GM23248 (cell line): ENCODE data around the gene BSPRY. TPM values are rescaled to one million over a fixed set of nuclear protein-coding genes. Genes with fewer than 3 reads are reported as not detected.
"Not testable (repeated sequence)": the region's sequence is repeated elsewhere in the genome, so short reads cannot be mapped to it uniquely, and the experiment has no call there.

ENCODE experiments used
- DNase-seq: peaks from one replicate; pipeline ENCODE4 v3.0.0-alpha.2; 2015
- H2AFZ ChIP-seq: fragments of 200-600 bp; sonication (generic); 2 replicates; pipeline ENCODE4 v1.6.1; 2016; ENCODE audit warnings: antibody characterized with exemption
- H3F3A ChIP-seq: fragments of 200-600 bp; sonication (generic); 2 replicates; pipeline ENCODE4 v1.6.1; 2016; ENCODE audit warnings: mild to moderate bottlenecking, antibody characterized with exemption, mixed run types; ENCODE audit not compliant: insufficient read depth
- H3K27ac ChIP-seq: fragments of 200-600 bp; sonication (generic); 2 replicates; pipeline ENCODE4 v1.5.1; 2016; ENCODE audit warnings: mild to moderate bottlenecking
- H3K27me3 ChIP-seq: fragments of 200-600 bp; sonication (generic); replicated peaks from 2 replicates; pipeline ENCODE4 v1.6.1; 2016; ENCODE audit warnings: mild to moderate bottlenecking; ENCODE audit not compliant: insufficient read depth
- H3K36me3 ChIP-seq: fragments of 200-600 bp; sonication (generic); 2 replicates; pipeline ENCODE4 v1.6.1; 2016; ENCODE audit warnings: low read depth, mild to moderate bottlenecking
- H3K4me1 ChIP-seq: fragments of 200-600 bp; sonication (generic); 2 replicates; pipeline ENCODE4 v1.6.1; 2016; ENCODE audit warnings: mild to moderate bottlenecking; ENCODE audit not compliant: insufficient read depth
- H3K4me2 ChIP-seq: fragments of 200-600 bp; sonication (generic); one replicate; pipeline ENCODE4 v1.6.1; 2016; ENCODE audit warnings: mild to moderate bottlenecking; ENCODE audit not compliant: unreplicated experiment
- H3K4me3 ChIP-seq: fragments of 200-600 bp; sonication (generic); 2 replicates; pipeline ENCODE4 v1.5.1; 2016; ENCODE audit warnings: mild to moderate bottlenecking
- H3K79me2 ChIP-seq: fragments of 200-600 bp; sonication (generic); 2 replicates; pipeline ENCODE4 v1.6.1; 2016; ENCODE audit warnings: mild to moderate bottlenecking; ENCODE audit not compliant: insufficient read depth
- H3K9ac ChIP-seq: fragments of 200-600 bp; sonication (generic); 2 replicates; pipeline ENCODE4 v1.6.1; 2016; ENCODE audit warnings: mild to moderate bottlenecking
- H3K9me2 ChIP-seq: fragments of 200-600 bp; sonication (generic); 2 replicates; pipeline ENCODE4 v1.6.1; 2016; ENCODE audit warnings: mixed run types, mild to moderate bottlenecking, moderate library complexity; ENCODE audit not compliant: insufficient read depth
- H3K9me3 ChIP-seq: fragments of 200-600 bp; sonication (generic); one replicate; pipeline ENCODE4 v1.6.1; 2017; ENCODE audit warnings: low read depth
- H4K20me1 ChIP-seq: fragments of 200-600 bp; sonication (generic); 2 replicates; pipeline ENCODE4 v1.6.0; 2016; ENCODE audit not compliant: insufficient read depth
- EZH2 ChIP-seq: fragments of 200-600 bp; sonication (generic); IDR thresholded peaks from 2 replicates; pipeline ENCODE4 v1.6.1; 2018; ENCODE audit warnings: antibody characterized with exemption, mild to moderate bottlenecking; ENCODE audit not compliant: insufficient read depth, poor library complexity, severe bottlenecking
- EZH2phosphoT487 ChIP-seq: fragments of 200-600 bp; sonication (generic); IDR thresholded peaks from 2 replicates; pipeline ENCODE4 v1.6.1; 2018; ENCODE audit warnings: antibody characterized with exemption, moderate library complexity, mild to moderate bottlenecking, low read depth; ENCODE audit not compliant: insufficient read depth
- WGBS, 2 experiments: methylation state at CpG; one replicate each; pipeline ENCODE4 v1.1.6; 2015 to 2017; ENCODE audit warnings: low lambda C conversion rate in 2 of 2, low coverage in 1 of 2; ENCODE audit errors: missing lambda C conversion rate in 2 of 2; 5-methylcytosine and 5-hydroxymethylcytosine counted together
- in situ Hi-C: fragments of 300-500 bp; cut with MboI; formaldehyde crosslinking; loops from 2 replicates; pipeline ENCODE4 v1.15.0; 2020
- polyA plus RNA-seq: library from polyadenylated mRNA; unstranded; fragments of >200 nt; fragmentation: Nextera tagmentation; extraction: Ambion mirVana; gene quantifications from 2 replicates; pipeline ENCODE4 v1.2.1, GENCODE V29; 2016
- total RNA-seq: library from RNA; depleted of rRNA; stranded (reverse); fragments of >200 nt; shearing (Covaris generic); gene quantifications from 2 replicates; pipeline ENCODE4 v1.2.3, GENCODE V29; 2014

The BSPRY gene
- total and polyA plus RNA-seq, 2 experiments from 2014 or later: not detected

DNA sequence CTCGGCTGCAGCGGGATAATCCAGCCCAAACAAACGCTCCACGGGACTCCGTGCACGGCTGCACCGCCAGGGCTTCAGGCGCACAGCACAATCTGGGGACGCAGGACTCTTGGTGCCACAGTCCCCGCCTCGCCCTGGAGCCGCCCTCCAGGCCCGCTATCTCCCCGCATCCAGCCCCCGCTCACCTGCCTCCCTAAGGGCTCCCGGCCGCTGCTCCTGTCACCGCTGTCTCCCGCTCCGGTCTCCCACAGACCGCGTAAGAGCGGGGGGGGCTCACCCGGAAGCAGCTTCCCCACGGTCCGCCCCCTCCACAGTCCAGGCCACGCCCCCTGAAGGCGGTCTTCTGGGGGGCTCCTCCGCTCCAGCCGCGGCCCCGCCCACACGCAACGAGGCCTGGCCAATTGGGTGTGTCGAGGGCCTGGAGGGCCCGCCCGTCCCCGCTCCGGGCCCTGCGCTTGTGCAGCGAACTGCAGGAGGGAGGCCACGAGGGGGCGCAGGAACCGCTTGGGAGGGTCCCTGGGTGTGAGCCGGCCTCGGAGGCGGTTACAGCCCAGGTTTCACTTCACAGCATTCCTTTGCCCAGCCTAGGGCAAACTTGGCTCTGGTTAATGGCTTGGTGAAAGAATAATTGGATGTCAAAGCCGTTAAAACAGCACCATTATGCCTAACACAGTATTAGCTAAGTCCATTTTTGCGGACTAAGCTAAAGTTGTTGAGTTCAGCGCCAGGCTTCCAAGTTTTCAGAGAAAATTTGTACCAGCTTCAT lies 51.9 kb downstream of the BSPRY start, which contains the start of gene ALAD:
Gene ALAD (minus strand): TSS at position 258 of the 766 bp plus-strand sequence. CDS start 7,725 bp downstream, outside the sequence.
- in situ Hi-C loops: no loop called here
- 3% methylated on average over 40 to 45 of the region's 50 CpGs for WGBS, 2 experiments

DNA sequence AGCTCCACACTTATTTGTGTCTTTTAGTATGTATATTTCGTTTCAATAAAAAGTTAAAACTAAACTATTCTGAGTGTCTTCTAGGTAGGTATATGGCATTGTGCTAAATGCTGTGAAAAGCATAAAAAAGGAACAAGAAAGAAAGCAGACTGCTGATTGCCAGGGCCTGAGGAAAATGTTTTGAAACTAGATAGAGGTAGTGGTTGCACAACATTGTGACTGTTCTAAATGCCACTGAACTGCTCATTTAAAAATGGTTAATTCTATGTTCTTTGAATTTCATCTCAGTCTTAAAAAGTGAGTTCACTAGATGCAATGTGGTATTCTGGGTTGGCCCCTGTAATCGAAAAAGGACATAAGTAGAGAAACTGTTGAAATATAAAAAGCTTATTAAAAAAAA lies 54.3 kb downstream of the BSPRY start:
- no peaks in the 10 kb centered on the region for H3K9me2 ChIP-seq
- H3K27ac ChIP-seq: no peak overlapping the region
- peaks cover 28% of the 10 kb centered on the region; the same call in 1 of the 2 replicates for H3F3A ChIP-seq
- no peak overlapping the region for H2AFZ ChIP-seq
- no peaks in the 10 kb centered on the region for H3K27me3 ChIP-seq
- WGBS, 2 experiments: 75 to 90% methylated on average over 2 of the region's 2 CpGs
- H3K4me1 ChIP-seq: peaks cover under 1% of the 10 kb centered on the region; the same call in 1 of the 2 replicates
- H4K20me1 ChIP-seq: no peaks in the 10 kb centered on the region
- peaks cover 5% of the 10 kb centered on the region; the same call in 1 of the 2 replicates for H3K36me3 ChIP-seq
- H3K9me3 ChIP-seq: no peaks in the 10 kb centered on the region
- TF ChIP-seq EZH2phosphoT487 (no peak), EZH2 (no peak)
- DNase-seq: peak; percentile 28
- H3K4me3 ChIP-seq: no peak overlapping the region
- H3K79me2 ChIP-seq: peaks cover 41% of the 10 kb centered on the region
- no peak overlapping the region for H3K4me2 ChIP-seq
- H3K9ac ChIP-seq: no peak overlapping the region
- in situ Hi-C loops: no loop called here

More for the DNA sequence above, 51.9 kb downstream of the BSPRY start, which contains the start of gene ALAD:
- H3K4me3 ChIP-seq: peak within 1 kb of the TSS; percentile 91
- H3K9ac ChIP-seq: peak within 1 kb of the TSS; percentile 74
- peaks cover 20% of the 10 kb centered on the region; the same call in 1 of the 2 replicates for H3K79me2 ChIP-seq
- no peaks in the 10 kb centered on the region for H4K20me1 ChIP-seq
- H3K27me3 ChIP-seq: no peaks in the 10 kb centered on the region
- no peaks in the 10 kb centered on the region for H3K36me3 ChIP-seq
- H3F3A ChIP-seq: peaks cover 20% of the 10 kb centered on the region; the same call in 1 of the 2 replicates
- DNase-seq: peak; percentile 99
- peak within 1 kb of the TSS; percentile 90 for H3K4me2 ChIP-seq
- H3K9me2 ChIP-seq: no peaks in the 10 kb centered on the region
- H3K27ac ChIP-seq: peak within 1 kb of the TSS; percentile 37; the same call in 1 of the 2 replicates
- no peaks in the 10 kb centered on the region for H3K9me3 ChIP-seq
- peaks cover 10% of the 10 kb centered on the region for H3K4me1 ChIP-seq
- TF ChIP-seq EZH2 (no peak), EZH2phosphoT487 (no peak)
- peak within 1 kb of the TSS; percentile 97 for H2AFZ ChIP-seq

DNA sequence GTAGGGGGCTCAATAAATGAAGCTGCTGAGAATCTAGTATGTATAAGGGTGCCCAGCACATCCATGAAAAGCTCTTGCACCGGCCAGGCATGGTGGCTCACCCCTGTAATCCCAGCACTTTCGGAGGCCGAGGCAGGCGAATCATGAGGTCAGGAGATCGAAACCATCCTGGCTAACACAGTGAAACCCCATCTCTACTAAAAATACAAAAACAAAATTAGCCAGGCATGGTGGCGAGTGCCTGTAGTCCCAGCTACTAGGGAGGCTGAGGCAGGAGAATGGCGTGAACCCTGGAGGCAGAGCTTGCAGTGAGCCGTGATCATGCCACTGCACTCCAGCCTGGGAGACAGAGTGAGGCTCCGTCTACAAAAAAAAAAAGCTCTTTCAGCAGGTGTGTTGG lies 57.0 kb downstream of the BSPRY start:
- Histone ChIP-seq H3K27ac (peak overlapping the region; percentile 37; the same call in 1 of the 2 replicates), H3F3A (peaks cover 35% of the 10 kb centered on the region), H3K9ac (0 out of 2 replicates have a peak overlapping the region, but pooled peaks have one; percentile 28), H3K79me2 (peaks cover 34% of the 10 kb centered on the region)
- in situ Hi-C loops, H3K4me1 ChIP-seq, H3K4me2 ChIP-seq, H4K20me1 ChIP-seq, H3K27me3 ChIP-seq, DNase-seq, H2AFZ ChIP-seq, H3K9me2 ChIP-seq, H3K36me3 ChIP-seq, H3K4me3 ChIP-seq, H3K9me3 ChIP-seq: not testable (repeated sequence)
- WGBS, 2 experiments: 95% methylated on average over 9 of the region's 9 CpGs

DNA sequence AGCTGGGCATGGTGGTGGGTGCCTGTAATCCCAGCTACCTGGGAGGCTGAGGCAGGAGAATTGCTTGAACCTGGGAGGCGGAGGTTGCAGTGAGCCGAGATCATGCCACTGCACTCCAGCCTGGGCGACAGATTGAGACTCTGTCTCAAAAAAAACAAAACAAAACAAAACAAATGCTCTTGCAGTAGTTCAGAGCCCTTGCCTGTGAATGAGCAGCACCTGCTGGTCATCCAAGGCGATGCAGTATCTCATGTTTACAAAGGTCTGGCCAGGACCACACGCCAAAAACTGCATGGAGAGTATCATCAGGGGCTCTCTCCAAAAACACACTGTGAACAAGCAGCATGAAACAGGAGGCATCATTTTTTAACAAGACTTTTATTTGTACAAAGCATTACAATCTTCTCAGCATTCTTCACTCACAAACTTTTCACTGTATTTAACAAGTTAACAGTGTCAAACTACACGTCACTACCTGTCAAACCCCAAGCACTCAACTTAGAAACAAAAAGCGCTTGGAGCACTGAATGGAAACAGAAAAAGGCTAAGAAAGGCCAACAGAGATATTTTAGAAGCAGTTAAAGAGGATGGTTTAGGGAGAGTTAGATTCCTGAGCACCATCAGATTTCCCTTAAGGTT lies 57.7 kb downstream of the BSPRY start:
- H4K20me1 ChIP-seq, H3K9me3 ChIP-seq, H3K36me3 ChIP-seq, H3K4me1 ChIP-seq, H3K4me3 ChIP-seq, H2AFZ ChIP-seq, in situ Hi-C loops, H3K9me2 ChIP-seq, H3K4me2 ChIP-seq, H3K27me3 ChIP-seq: not testable (repeated sequence)
- peak; percentile 87 for DNase-seq
- H3K79me2 ChIP-seq: peaks cover 34% of the 10 kb centered on the region
- H3K27ac ChIP-seq: peak overlapping the region; percentile 37; the same call in 1 of the 2 replicates
- 28 to 38% methylated on average over 6 to 7 of the region's 7 CpGs for WGBS, 2 experiments
- 0 out of 2 replicates have a peak overlapping the region, but pooled peaks have one; percentile 28 for H3K9ac ChIP-seq
- peaks cover 31% of the 10 kb centered on the region for H3F3A ChIP-seq
